HG03457 (cell line): ENCODE measurements around the gene IRX5.

Experiments
- ATAC-seq: cut with Tn5 transposase; IDR thresholded peaks from one replicate; pipeline ENCODE4 v1.9.1; 2021; ENCODE audit warnings: moderate number of reproducible peaks; ENCODE audit not compliant: unreplicated experiment

IRX5 gene

GRCh38 chr16:54930869-54931119, 129 bp downstream of the IRX5 start:
- no peak for ATAC-seq

- ATAC-seq = no peak
These were observed 702 bp downstream of the IRX5 start for GRCh38 chr16:54931120-54932014.

- no peak for ATAC-seq
These were observed 1.5 kb downstream of the IRX5 start for GRCh38 chr16:54932021-54932660.

GRCh38 chr16:54932737-54933254, 2.1 kb downstream of the IRX5 start:
- ATAC-seq = no peak

GRCh38 chr16:54933281-54934011, 2.8 kb downstream of the IRX5 start:
- ATAC-seq = no peak

- ATAC-seq = no peak
These were observed 4.0 kb downstream of the IRX5 start for GRCh38 chr16:54934481-54935265.

GRCh38 chr16:54935266-54935968, 4.8 kb downstream of the IRX5 start:
- ATAC-seq = no peak

GRCh38 chr16:54936201-54936978, 5.7 kb downstream of the IRX5 start:
- ATAC-seq = no peak

GRCh38 chr16:54936979-54937670, 6.5 kb downstream of the IRX5 start:
- no peak for ATAC-seq

- ATAC-seq = no peak
These were observed 7.1 kb downstream of the IRX5 start for GRCh38 chr16:54937671-54938211.

GRCh38 chr16:54938212-54939028, 7.8 kb downstream of the IRX5 start:
- ATAC-seq = no peak

GRCh38 chr16:54939029-54939346, 8.3 kb downstream of the IRX5 start:
- no peak for ATAC-seq

GRCh38 chr16:54939510-54940278, 9.0 kb downstream of the IRX5 start:
- ATAC-seq = no peak

- ATAC-seq = no peak
These were observed 9.6 kb downstream of the IRX5 start for GRCh38 chr16:54940279-54940604.

GRCh38 chr16:54942353-54942943, 11.8 kb downstream of the IRX5 start:
- ATAC-seq = no peak

- ATAC-seq = no peak
These were observed 13.3 kb downstream of the IRX5 start for GRCh38 chr16:54944002-54944401.

- no peak for ATAC-seq
These were observed 14.4 kb downstream of the IRX5 start for GRCh38 chr16:54945063-54945462.
